Measurements from ENCODE around the gene GRK5. TPM values are rescaled to one million over a fixed set of nuclear protein-coding genes. Genes with fewer than 3 reads are reported as not detected.

The GRK5 gene
- total and polyA plus RNA-seq, 9 of the 15 experiments (the other 6 are each of a cell fraction or from before 2014, with no cell fraction given), result 0.46 to 0.83 (median 0.67) TPM; not detected in 2

DNA sequence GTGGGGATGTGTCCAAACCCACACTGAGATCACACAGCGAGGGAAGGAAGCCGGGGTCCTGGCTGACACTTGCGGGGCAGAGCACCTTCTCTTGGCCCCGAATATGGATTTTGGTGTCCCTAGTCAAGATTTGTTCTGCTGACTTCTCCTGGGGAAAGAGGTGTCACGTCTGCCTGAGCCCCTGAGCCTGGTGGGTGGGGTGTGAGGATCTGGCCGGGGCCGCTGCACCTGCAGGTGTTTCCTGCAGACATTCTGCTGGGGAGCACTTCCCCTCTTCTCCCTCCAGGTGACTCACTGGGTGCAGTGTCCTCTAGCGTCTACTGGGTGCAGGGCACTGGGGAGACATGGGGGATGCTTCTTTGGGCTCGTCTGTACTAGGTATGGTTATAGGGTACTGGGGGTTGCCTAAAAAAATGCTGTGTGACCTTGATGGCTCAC is 99.2 kb downstream of the GRK5 start:
- H3K27ac ChIP-seq (ENCODE audit: extremely low read depth, low read depth, low read length), result peak overlapping the region; percentile 86; the same call in 2 of the 3 replicates
- WGBS (ENCODE audit: insufficient coverage, low coverage, missing lambda C conversion rate), result 0% methylated on average over 2 of the region's 9 CpGs
- H3K4me1 ChIP-seq (replicated peaks in 1 of 2; ENCODE audit: control insufficient read depth in 2 of 2, insufficient read depth in 2 of 2, low read length in 2 of 2), result peaks cover 13 to 16% of the 10 kb centered on the region in 2 experiments; a peak in 4 of 5 replicates
- DNase-seq (ENCODE audit: extremely low read depth in 1 of 4, low spot score in 3 of 4) (peak; percentile 49 to 60 (median 50)), ATAC-seq (peak; percentile 89), FAIRE-seq (no peak)
- H3K79me2 ChIP-seq (ENCODE audit: control insufficient read depth, insufficient read depth, low read length), result no peaks in the 10 kb centered on the region
- POLR2A ChIA-PET, result interaction anchor here (0.8 kb wide), 1 partner anchor 17 kb away, joined by 3 read pairs; no protein-coding TSS in a partner anchor
- peak overlapping the region; percentile 74 for H3K4me2 ChIP-seq (ENCODE audit: insufficient read depth, low read length)
- H3K27me3 ChIP-seq (ENCODE audit: control insufficient read depth in 2 of 2, insufficient read depth in 2 of 2, low read length in 2 of 2), result no peaks in the 10 kb centered on the region
- H3K36me3 ChIP-seq (ENCODE audit: control insufficient read depth, insufficient read depth, low read length), result no peaks in the 10 kb centered on the region
- H4K20me1 ChIP-seq (replicated peaks; ENCODE audit: control insufficient read depth, insufficient read depth, low read length), result no peaks in the 10 kb centered on the region
- CTCF ChIA-PET (ENCODE audit: low intra/inter-chr PET ratio), result interaction anchor here (0.6 kb wide), 1 partner anchor 103 kb away, joined by 3 read pairs; no protein-coding TSS in a partner anchor
- no peaks in the 10 kb centered on the region for H3K9me1 ChIP-seq (ENCODE audit: control insufficient read depth, insufficient read depth, low read length)
- peak overlapping the region; percentile 62 to 67; a peak in 3 of 4 replicates for H3K9ac ChIP-seq (ENCODE audit: insufficient read depth in 1 of 2, low read depth in 2 of 2, low read length in 2 of 2)
- no peak overlapping the region for H3K4me3 ChIP-seq
- peak overlapping the region; percentile 91 for H2AFZ ChIP-seq (ENCODE audit: low read depth, low read length)
- BruUV-seq (replicated peaks), result no TSS peak
- no peaks in the 10 kb centered on the region for H3K9me3 ChIP-seq (replicated peaks; ENCODE audit: control insufficient read depth, insufficient read depth, low read depth, low read length)
- intact Hi-C loops (cut with micrococcal nuclease), result no loop called here
- in situ Hi-C loops (cut with MboI), result no loop called here
- TF ChIP-seq STAT5B (CRISPR knock-in tag; IDR thresholded peaks at IDR 0.05) (no peak), RAD21 (CRISPR knock-in tag; conservative IDR thresholded peaks at IDR 0.05 in 1 of 2, IDR thresholded peaks at IDR 0.05 in 1 of 2) (peak; percentile 12 to 41; a peak in 2 of 4 replicates), JUND (IDR thresholded peaks at IDR 0.05; ENCODE audit: borderline replicate concordance, low read depth, low read length) (peak; percentile 57), JUND (tag; IDR thresholded peaks at IDR 0.05; ENCODE audit: borderline replicate concordance, low read depth, low read length) (no peak), DEAF1 (CRISPR knock-in tag; IDR thresholded peaks at IDR 0.05) (no peak), SMC3 (conservative IDR thresholded peaks at IDR 0.05; ENCODE audit: insufficient read depth, low read depth, low read length) (0 out of 2 replicates have a peak, but pooled peaks have one; percentile 7), ZNF263 (CRISPR knock-in tag; IDR thresholded peaks at IDR 0.05; ENCODE audit: borderline replicate concordance) (peak; percentile 98), GATA2 (CRISPR knock-in tag; IDR thresholded peaks at IDR 0.05) (0 out of 2 replicates have a peak, but pooled peaks have one; percentile 6), CREBBP (IDR thresholded peaks at IDR 0.05; ENCODE audit: low read depth, low read length) (no peak), TAF9B (IDR thresholded peaks at IDR 0.05; ENCODE audit: partially characterized antibody) (no peak), MAX (CRISPR knock-in tag; IDR thresholded peaks at IDR 0.05) (0 out of 2 replicates have a peak, but pooled peaks have one; percentile 4), ZNF512 (tag; IDR thresholded peaks at IDR 0.05) (no peak), ETV5 (CRISPR knock-in tag; IDR thresholded peaks at IDR 0.05; ENCODE audit: low read depth) (0 out of 2 replicates have a peak, but pooled peaks have one; percentile 3), STAG1 (CRISPR knock-in tag; IDR thresholded peaks at IDR 0.05; ENCODE audit: borderline replicate concordance) (no peak), CTBP1 (IDR thresholded peaks at IDR 0.05; ENCODE audit: borderline replicate concordance) (0 out of 2 replicates have a peak, but pooled peaks have one; percentile 13), CHAMP1 (IDR thresholded peaks at IDR 0.05) (no peak), ZEB2 (IDR thresholded peaks at IDR 0.05) (0 out of 2 replicates have a peak, but pooled peaks have one; percentile 39)

Measured in K562 (cell line).